ENCODE measurements around the gene DAG1.

The DAG1 gene

GRCh38 chr3:49556500-49557275 is 86.6 kb downstream of the DAG1 start:
- H3K27ac ChIP-seq, result no peak overlapping the region
- no peak for TF ChIP-seq CTCF (conservative IDR thresholded peaks at IDR 0.05)

- H3K27ac ChIP-seq, result peak overlapping the region; percentile 62
- TF ChIP-seq CTCF (conservative IDR thresholded peaks at IDR 0.05), result peak; percentile 52; the same call in 1 of the 2 replicates
These were observed 93.0 kb downstream of the DAG1 start for GRCh38 chr3:49563040-49563578.

DNA sequence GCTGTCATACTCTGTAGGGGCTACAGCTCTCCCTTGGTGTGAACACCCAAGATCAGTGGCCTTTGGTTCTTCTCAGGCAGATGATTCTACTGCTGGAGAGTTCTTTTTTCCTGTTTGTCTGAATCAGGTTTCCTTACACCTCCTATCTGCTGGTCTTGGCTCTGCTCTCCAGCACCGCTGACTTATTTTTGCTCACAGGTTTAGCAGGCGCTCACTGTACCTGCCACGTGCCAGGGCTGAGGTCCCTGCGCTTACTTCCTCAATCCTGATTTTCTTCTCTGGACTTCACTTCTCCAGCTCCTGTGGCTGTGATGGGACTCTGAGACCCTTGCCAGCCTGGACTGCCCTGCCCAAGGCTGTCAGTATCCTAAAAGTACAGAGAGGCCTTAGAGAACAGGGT is 93.7 kb downstream of the DAG1 start:
- peak overlapping the region; percentile 62 for H3K27ac ChIP-seq
- TF ChIP-seq CTCF (conservative IDR thresholded peaks at IDR 0.05), result no peak

GRCh38 chr3:49566312-49566711 is 96.2 kb downstream of the DAG1 start:
- TF ChIP-seq CTCF (conservative IDR thresholded peaks at IDR 0.05), result no peak
- no peak overlapping the region for H3K27ac ChIP-seq

GRCh38 chr3:49567406-49567805 is 97.3 kb downstream of the DAG1 start:
- H3K27ac ChIP-seq, result no peak overlapping the region
- TF ChIP-seq CTCF (conservative IDR thresholded peaks at IDR 0.05), result no peak

- no peak overlapping the region for H3K27ac ChIP-seq
- TF ChIP-seq CTCF (conservative IDR thresholded peaks at IDR 0.05), result no peak
These were observed 98.9 kb downstream of the DAG1 start for GRCh38 chr3:49568965-49569364.

- H3K27ac ChIP-seq, result no peak overlapping the region
- TF ChIP-seq CTCF (conservative IDR thresholded peaks at IDR 0.05), result no peak
These were observed 100.1 kb downstream of the DAG1 start for GRCh38 chr3:49570028-49570654.

Data from VCaP (cell line).